ENCODE data around the gene DIS3L2. TPM values are rescaled to one million over a fixed set of nuclear protein-coding genes. Genes with fewer than 3 reads are reported as not detected.

DIS3L2 gene
- total and polyA plus RNA-seq, 10 donors: 9.1 to 59.8 (median 35.4) TPM

GRCh38 chr2:232139786-232140562 is 178.5 kb downstream of the DIS3L2 start:
- TF ChIP-seq POLR2A (IDR thresholded peaks at IDR 0.05) (no peak), CTCF (IDR thresholded peaks at IDR 0.05 in 8 of 11, conservative IDR thresholded peaks at IDR 0.05 in 3 of 11) (no peak), POLR2AphosphoS5 (IDR thresholded peaks at IDR 0.05) (no peak)
- peaks cover 0 to 29% (median 15%) of the 10 kb centered on the region in 6 donors for H3K4me1 ChIP-seq
- H3K4me3 ChIP-seq: no peak overlapping the region
- 80 to 92% (median 90%) methylated on average over 2 of the region's 2 CpGs for WGBS, 5 donors
- no peaks in the 10 kb centered on the region for H3K27me3 ChIP-seq (replicated peaks in 1 of 7)
- no peak for DNase-seq
- H3K36me3 ChIP-seq: peaks cover 0 to 8% (median 0%) of the 10 kb centered on the region in 6 donors
- no peaks in the 10 kb centered on the region for H3K9me3 ChIP-seq
- no peak overlapping the region for H3K27ac ChIP-seq
- intact Hi-C loops (cut with DNase I; ENCODE audit: low total_unique reads): loop anchor here (5.0 kb wide), 1 partner anchor 213 kb away; the partner anchor contains the start of gene NPPC

- WGBS, 5 donors: 91 to 100% (median 100%) methylated on average over 1 of the region's 1 CpG
- DNase-seq: no peak
- Histone ChIP-seq H3K4me1 (peaks cover 0 to 29% (median 15%) of the 10 kb centered on the region in 6 donors), H3K36me3 (peaks cover 0 to 6% (median 0%) of the 10 kb centered on the region in 6 donors), H3K27me3 (replicated peaks in 1 of 7) (no peaks in the 10 kb centered on the region), H3K4me3 (no peak overlapping the region), H3K9me3 (no peaks in the 10 kb centered on the region), H3K27ac (no peak overlapping the region)
- intact Hi-C loops (cut with DNase I; ENCODE audit: low total_unique reads): loop anchor here (5.0 kb wide), 1 partner anchor 214 kb away; the partner anchor contains the start of gene NPPC
- TF ChIP-seq POLR2AphosphoS5 (IDR thresholded peaks at IDR 0.05) (no peak), CTCF (IDR thresholded peaks at IDR 0.05 in 8 of 11, conservative IDR thresholded peaks at IDR 0.05 in 3 of 11) (no peak), POLR2A (IDR thresholded peaks at IDR 0.05) (no peak)
These were observed 180.1 kb downstream of the DIS3L2 start for GRCh38 chr2:232141591-232141990.

- 66 to 73% (median 71%) methylated on average over 3 of the region's 3 CpGs for WGBS, 5 donors
- H3K27ac ChIP-seq: no peak overlapping the region
- DNase-seq: no peak
- H3K4me3 ChIP-seq: no peak overlapping the region
- intact Hi-C loops (cut with DNase I; ENCODE audit: low total_unique reads): loop anchor here (5.0 kb wide), 1 partner anchor 215 kb away; the partner anchor contains the start of gene NPPC
- no peaks in the 10 kb centered on the region for H3K9me3 ChIP-seq
- peak in 9 of 11 experiments; percentile 16 to 65 (median 51) for TF ChIP-seq CTCF (IDR thresholded peaks at IDR 0.05 in 8 of 11, conservative IDR thresholded peaks at IDR 0.05 in 3 of 11)
- no peak for TF ChIP-seq POLR2AphosphoS5 (IDR thresholded peaks at IDR 0.05)
- TF ChIP-seq POLR2A (IDR thresholded peaks at IDR 0.05): no peak
- H3K27me3 ChIP-seq (replicated peaks in 1 of 7): no peaks in the 10 kb centered on the region
- peaks cover 0 to 6% (median 0%) of the 10 kb centered on the region in 6 donors for H3K36me3 ChIP-seq
- H3K4me1 ChIP-seq: peaks cover 0 to 27% (median 15%) of the 10 kb centered on the region in 6 donors
These were observed 180.5 kb downstream of the DIS3L2 start for GRCh38 chr2:232142049-232142448.

- no peak overlapping the region for H3K4me3 ChIP-seq
- H3K9me3 ChIP-seq: no peaks in the 10 kb centered on the region
- H3K27me3 ChIP-seq (replicated peaks in 1 of 7): no peaks in the 10 kb centered on the region
- DNase-seq: no peak
- intact Hi-C loops (cut with DNase I; ENCODE audit: low total_unique reads): loop anchor here (5.0 kb wide), 1 partner anchor 215 kb away; the partner anchor contains the start of gene NPPC
- no peak overlapping the region for H3K27ac ChIP-seq
- peaks cover 0 to 6% (median 0%) of the 10 kb centered on the region in 6 donors for H3K36me3 ChIP-seq
- 94 to 97% (median 94%) methylated on average over 5 of the region's 5 CpGs for WGBS, 5 donors
- H3K4me1 ChIP-seq: peaks cover 0 to 23% (median 12%) of the 10 kb centered on the region in 6 donors
- TF ChIP-seq POLR2AphosphoS5 (IDR thresholded peaks at IDR 0.05): no peak
- TF ChIP-seq POLR2A (IDR thresholded peaks at IDR 0.05): no peak
- TF ChIP-seq CTCF (IDR thresholded peaks at IDR 0.05 in 8 of 11, conservative IDR thresholded peaks at IDR 0.05 in 3 of 11): no peak
These were observed 181.0 kb downstream of the DIS3L2 start for GRCh38 chr2:232142502-232142901.
